ENCODE data around the gene RNF38.
A peak's percentile ranks its signal among the peaks of the same experiment; 100 is the strongest.
"Not testable (repeated sequence)": the region's sequence is repeated elsewhere in the genome, so short reads cannot be mapped to it uniquely, and the experiment has no call there.

The RNF38 gene

DNA sequence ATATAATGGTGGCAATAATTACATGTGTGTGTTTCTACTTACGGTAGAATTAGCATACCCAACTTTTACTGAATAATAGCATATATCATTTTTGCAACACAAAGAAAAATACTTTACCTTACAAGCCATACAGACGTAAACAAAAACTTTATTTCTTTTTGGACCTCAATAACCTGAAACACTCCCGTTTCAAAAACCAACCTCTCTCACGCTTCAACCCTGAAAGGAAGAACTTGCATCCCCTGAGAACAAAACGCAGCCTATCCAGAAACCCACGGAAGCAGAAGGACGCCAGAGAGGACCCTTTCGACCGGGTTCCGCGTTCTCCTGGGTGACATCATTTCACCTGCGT is at the start of gene RNF38:
Gene RNF38 (minus strand): TSS at position 290 of the 352 bp plus-strand sequence. CDS start 161 bp downstream, at position 129.
- no peak for DNase-seq

DNA sequence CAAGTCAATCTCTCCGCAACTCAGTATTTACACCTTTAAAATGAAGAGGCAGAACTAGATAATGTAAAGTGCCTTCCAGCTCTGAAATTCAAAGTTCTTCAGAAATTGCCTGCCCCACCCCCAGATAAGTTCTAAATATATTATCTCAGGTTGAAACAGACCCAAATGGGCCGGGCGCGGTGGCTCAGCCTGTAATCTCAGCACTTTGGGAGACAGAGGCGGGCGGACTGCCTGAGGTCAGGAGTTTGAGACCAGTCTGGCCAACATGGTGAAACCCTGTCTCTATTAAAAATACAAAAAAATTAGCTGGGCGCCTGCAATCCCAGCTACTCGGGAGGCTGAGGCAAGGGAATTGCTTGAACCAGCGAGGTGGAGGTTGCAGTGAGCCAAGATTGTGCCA is 48.5 kb upstream of the RNF38 start:
- not testable (repeated sequence) for DNase-seq

DNA sequence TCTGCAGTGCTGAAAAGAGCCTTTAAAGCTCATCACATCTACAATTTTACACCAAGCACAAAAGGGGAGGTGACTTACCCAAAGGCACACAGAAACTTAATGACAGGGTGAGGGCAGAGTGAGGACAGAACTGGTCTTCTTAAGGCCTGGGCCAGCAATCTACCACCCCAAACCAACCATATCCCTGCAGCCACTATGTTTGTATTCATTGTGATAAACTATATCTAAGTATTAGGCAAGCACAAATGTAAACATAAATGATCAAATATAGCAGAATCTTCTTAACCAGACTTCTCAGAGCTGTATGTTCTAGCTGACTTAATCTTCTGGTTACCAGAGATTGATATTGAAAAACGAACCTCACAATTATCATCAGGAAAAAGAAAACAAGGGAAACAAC is 47.9 kb upstream of the RNF38 start:
- DNase-seq, result no peak

DNA sequence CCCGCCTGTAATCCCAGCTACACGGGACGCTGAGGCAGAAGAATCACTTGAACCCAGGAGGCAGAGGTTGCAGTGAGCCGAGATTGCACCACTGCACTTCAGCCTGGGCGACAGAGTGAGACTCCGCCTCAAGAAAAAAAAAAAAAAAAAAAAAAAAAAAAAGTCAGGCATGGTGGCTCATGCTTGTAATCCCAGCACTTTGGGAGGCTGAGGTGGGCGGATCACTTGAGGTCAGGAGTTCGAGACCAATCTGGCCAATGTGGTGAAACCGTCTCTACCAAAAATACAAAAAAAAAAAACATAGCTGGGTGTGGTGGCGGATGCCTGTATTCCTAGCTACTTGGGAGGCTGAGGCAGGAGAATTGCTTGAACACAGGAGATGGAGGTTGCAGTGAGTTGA is 46.6 kb upstream of the RNF38 start:
- not testable (repeated sequence) for DNase-seq

DNA sequence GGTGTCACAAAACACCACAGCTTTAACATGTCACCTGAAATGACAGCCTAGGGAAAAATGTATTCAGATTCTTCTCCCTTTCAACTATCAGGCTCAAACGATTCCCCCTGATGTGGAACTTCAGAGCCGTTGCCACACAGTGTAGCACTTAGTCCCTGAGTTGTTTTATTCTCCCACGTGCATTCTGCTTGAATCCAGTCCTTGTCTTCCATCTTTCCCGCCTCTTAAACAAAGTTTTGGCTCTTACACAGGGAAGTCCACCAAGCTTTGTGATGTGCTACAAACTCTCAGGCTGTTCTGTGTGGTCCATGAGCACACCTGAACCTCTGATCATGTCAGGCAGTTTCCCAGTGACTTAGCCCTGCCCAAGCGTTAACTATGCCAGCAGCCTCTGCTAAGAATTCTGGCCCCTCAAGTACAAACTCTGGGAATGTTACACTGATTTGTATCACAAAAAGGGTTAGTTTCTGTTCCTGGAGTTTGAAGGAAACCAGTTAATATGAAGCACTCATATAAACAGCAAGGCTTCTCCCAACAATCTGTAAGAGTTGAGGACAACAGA is 45.8 kb upstream of the RNF38 start:
- no peak for DNase-seq

DNA sequence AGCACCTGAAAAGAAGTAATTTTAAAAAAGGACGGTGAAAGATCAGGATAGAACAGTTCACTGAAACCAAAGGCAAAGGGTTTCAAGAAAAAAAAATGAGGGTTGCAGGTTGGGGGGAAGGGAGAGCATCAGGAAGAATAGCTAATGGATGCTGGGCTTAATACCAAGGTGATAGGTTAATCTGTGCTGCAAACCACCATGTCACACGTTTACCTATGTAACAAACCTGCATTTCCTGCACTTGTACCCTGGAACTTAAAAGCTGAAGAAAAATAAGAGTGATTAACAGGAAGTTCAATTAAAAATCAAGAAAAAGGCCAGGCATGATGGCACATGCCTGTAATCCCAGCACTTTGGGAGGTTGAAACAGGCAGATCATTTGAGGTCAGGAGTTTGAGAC is 44.1 kb upstream of the RNF38 start:
- no peak for DNase-seq

DNA sequence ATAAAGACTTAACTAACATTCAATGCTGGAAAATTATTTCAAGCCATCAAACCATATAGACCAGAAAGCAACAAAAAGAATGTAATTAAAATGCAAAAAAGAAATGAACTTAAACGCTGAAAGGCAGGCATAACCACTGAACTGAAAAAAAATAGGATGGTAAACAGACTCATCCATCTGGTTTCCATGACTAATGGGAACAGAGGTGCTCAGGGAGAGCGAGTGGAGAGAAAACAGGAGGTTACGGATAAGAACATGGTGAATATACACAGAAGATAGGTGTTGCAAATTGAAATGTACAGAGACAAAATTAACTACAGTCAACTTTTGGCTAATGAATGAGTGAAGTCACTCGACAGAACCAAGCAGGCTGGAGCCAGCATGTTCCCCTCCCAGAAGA is 43.5 kb upstream of the RNF38 start:
- no peak for DNase-seq

DNA sequence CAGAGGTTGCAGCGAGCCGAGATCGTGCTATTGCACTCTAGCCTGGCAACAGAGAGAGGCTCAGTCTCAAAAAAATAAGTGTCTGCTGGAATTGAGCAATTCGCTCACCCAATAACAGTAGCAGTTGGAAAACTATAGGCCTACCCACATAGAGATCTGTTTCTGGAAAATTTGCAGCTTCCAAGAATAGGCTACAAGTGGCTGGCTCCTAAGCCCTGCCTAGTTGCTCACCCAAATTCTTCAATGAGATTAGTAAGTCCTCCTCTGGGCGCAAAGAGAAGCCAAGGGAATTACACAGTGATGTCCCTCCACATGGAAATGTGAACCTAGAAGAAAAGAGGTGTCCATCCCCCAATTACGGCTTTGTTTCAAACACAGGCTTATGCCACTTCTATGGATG is 42.6 kb upstream of the RNF38 start:
- no peak for DNase-seq

DNA sequence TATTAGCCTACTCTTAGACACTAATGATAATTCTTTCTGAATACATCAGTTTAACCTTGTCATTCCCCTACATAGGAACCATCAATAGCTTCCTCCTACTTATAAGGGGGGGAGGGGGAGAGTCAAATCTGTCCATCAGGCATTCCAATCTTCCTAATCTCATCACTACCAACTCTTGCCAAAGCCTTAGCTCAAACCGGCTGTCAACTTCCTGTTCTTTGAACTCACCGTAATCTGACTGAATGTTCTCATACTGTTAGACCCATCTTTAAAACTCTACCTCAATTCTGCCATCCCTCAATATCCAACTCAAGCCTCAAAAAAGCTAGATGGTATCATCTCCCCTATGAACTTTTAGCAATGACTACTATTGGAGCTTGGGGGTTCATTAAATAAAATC is 41.9 kb upstream of the RNF38 start:
- DNase-seq, result no peak

DNA sequence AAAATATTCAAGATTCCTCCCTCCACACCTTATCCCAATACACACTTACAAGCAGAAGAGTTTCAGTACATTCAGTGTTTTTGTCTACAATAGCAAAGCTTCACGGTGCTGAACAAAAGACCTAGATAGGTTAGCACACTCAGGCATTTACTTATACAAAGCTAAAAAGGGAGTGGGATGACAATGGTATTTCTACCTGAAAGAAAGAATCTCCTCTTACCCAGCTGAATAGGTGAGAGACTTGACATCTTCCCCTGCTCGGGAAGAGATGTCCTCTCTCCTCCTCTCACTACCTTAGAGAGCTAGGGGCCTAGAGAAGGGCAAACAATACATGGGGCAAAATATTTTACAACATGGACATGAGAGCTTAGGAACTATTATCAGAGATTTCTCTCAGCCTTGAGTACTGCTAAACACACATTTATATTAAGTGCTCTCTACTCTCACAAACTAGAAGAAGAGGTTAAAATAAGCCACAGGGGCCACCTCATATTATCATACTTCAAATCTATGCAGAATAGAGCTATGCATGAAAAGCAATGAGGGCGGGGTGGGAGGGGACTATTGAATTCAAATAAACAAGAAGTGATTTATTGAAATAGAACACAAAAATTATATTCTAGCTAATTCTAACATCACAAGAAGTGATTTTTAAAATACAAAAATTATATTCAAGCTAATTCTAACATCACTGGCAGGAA is 38.6 kb upstream of the RNF38 start:
- no peak for DNase-seq

DNA sequence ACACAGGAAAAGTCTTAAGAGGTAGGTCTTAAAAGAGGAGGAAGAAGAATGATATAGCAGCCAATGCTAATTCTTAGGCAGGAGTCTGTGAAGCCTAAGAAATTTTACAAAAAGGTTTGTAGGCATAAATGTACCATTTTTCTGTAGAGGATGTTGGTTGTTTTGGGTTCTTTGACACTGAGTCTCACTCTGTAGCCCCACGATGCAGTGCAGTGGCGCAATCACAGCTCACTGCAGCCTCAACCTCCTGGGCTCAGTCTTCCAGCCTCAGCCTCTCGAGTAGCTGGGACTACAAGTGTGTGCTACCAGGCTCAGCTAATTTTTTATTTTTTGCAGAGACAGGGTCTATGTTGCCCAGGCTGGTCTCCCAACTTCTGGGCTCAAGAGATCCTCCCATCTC is 37.7 kb upstream of the RNF38 start:
- no peak for DNase-seq

DNA sequence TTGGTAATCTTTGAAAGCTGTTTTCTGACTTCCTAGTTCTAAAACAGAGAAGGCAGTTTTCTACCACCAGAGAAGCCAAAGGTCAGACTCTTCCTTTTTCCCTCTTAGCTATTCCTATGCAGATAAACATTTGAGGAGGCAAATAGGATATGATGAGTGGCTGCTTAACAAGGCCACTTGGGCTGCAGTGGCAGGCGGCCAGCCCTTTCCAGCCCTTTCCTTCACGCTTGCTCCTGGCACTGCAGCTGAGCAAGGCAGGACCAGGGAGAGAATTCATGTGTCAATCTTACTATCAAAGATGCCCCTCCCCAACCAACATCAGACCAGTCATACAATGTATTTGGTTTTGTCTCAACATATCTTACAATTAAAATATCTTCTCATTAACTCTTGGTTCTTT is 36.8 kb upstream of the RNF38 start:
- DNase-seq, result no peak

DNA sequence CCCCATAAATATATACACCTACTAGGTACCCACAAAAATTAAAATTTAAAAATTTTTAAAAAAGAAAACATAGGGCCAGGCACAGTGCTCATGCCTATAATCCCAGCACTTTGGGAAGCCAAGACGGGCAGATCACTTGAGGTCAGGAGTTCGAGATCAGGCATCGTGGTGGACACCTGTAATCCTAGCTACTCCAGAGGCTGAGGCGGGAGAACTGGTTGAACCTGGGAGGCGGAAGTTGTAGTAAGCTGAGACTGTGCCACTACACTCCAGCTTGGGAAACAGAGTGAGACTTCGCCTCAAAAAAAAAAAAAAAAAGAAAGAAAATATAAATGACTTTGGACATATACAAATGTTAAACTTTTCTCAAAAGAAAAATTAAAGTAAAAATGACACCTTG is 33.3 kb upstream of the RNF38 start:
- no peak for DNase-seq

DNA sequence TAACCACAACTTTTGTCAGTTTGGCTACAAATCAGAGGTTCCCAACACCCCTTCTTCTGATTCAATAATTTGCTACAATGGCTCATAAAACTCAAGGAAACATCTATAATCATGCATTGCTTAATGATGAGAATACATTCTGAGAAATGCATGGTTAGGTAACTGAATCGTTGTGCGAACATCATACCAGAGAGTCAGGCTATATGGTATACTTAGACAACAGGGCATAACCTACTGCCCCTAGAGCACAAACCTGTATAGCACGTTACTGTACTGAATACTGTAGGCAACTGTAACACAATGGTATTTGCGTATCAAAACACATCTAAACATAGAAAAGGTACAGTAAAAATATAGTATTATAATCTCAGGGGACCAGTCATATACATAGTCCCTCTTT is 31.0 kb upstream of the RNF38 start:
- no peak for DNase-seq

DNA sequence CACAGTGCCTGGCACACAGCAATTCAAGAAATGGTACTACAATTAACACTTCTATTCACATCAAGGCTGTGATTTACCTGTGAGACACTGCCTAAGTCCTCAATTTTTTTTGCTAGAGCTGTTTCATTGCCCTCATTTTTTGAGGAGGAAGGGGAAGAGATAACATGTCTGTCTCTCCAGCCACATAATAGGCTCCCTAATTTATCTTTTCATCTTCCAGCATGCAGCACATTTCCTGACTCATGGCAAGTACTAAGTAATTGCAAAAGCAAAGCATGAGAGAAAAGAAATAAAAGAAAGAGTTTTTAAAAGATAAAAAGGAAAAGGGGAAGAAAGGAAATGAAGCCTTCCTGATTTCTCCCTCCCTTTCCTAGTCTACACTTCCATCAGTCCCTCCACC is 26.9 kb upstream of the RNF38 start:
- no peak for DNase-seq

DNA sequence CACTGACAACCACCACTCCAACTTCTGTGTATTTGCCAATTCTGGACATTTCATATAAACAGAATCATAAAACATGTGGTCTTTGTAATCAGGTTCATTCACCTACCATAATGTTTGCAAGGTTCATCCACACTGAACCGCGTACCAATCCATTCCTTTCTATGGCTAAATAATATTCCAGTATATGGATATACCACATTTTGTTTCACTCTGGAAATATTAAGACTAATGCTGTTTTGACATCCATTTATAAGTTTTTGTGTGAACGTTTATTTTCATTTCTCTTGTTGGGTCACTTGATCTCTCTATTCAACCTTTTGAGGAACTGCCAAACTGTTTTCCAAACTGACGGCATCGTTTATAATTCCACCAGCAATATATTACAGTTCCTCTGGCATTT is 26.3 kb upstream of the RNF38 start:
- DNase-seq, result no peak

DNA sequence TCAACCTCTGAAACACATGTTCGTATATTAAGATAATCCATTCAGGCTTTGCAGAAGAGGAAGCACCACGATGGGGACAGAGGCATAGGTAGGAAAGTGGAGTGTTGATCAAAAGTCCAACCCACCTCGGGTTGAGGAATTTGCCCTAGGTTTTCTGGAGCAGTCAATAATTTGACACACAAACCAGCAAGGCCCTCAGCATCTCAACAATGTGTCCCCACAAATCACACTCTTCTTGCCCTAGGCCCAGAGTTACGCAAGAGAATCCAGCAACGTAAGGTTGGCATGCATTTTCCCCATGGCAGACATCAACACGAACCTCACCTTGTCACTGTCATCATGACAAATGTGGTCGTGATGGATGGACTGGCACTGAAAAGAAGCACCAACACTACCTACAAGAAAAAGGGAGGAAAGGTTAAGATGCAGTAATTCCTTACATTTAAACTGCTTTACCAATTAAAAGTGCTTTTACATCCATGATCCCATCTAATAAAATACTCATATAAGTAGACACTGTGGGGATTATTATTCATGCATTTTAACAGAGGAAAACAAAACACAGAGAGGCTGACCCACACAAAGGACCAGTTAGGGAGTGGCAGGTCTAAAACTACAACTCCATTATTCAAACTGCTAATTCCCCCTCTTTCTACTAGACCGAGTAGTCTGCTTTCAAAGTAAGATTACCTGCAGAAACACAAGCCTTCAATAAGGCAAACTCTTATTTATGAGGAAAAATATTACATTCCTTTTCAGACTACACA is 24.4 kb upstream of the RNF38 start:
- no peak for DNase-seq

DNA sequence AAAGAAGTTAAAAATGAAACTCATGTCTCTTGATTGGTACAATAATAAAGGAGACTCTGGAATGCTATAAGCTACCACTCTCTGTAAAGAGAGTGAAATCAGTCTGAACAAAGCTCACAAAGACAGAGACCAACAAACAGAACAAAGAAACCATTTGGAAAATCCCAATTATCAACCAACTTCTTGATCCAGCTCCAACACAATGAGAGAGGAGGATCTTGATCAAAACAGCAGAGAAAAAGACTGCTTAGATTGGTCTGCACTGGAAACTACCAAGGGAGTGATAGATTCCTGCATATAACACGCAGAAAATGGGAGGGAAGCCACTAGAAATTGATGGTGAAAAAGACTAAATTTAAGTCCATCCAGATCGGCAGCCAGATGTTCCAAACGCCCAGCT is 23.1 kb upstream of the RNF38 start:
- no peak for DNase-seq

DNA sequence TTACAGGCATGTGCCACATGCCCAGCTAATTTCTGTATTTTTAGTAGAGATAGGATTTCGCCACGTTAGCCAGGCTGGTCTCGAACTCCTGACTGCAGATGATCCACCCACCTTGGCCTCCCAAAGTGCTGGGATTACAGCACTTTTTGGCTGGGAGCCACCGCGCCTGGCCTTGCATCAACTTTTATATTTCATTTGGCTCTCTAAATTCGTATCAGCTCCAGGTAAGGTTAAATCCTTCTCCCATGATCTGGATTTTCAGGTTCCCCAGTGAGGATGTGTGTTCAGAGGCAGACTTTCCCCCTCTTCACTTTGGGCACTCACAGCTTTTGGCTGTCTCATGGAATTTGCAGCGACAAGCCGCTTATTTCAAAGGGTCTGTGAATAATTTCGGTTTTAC is 16.8 kb upstream of the RNF38 start:
- no peak for DNase-seq

DNA sequence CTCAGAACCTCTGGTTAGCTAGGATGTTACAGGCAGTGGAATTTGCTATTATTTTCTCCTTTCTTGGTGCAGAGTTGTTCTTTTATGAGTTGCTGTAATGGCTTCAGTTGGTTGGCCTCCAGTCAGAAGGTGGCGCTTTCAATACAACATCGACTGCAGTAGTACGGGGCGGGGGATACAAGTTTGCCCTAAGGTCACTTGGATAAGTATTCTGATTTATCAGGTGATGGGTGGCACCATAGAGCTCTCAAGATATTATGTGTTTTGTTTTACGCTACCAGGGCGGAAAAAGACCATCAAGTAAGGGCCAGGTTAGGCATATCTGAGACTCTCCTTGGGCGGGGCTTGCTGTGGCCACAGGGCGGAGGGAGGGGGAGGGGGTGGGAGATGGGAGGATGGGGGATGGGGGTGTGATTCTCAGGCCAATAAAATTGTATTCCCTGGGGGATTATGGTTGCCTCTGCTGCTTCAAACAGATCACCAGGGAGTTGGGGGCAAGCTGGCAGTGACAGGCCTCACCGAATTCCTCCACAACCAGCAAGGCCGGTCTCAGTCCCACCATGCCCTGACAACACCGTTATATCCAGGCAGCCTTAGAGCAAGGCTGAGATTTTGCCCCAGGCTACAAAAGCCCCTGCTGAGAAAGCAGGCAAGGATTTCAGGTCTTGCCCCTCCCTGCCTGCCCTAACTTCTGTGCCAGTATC is 15.9 kb upstream of the RNF38 start:
- no peak for DNase-seq

DNA sequence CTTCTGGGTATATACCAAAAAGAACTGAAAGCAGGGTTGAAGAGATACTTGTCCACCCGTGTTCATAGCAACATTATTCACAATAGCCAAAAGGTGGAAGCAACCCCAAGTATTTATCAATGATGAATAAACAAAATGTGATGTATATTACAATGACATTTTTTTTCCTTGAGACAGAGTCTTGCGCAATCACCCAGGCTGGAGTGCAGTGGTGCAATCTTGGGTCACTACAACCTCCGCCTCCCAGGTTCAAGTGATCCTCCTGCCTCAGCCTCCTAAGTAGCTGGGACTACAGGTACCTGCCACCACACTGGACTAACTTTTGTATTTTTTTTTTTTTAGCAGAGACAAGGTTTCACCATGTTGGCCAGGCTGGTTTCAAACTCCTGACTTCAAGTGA is 11.3 kb upstream of the RNF38 start:
- not testable (repeated sequence) for DNase-seq

DNA sequence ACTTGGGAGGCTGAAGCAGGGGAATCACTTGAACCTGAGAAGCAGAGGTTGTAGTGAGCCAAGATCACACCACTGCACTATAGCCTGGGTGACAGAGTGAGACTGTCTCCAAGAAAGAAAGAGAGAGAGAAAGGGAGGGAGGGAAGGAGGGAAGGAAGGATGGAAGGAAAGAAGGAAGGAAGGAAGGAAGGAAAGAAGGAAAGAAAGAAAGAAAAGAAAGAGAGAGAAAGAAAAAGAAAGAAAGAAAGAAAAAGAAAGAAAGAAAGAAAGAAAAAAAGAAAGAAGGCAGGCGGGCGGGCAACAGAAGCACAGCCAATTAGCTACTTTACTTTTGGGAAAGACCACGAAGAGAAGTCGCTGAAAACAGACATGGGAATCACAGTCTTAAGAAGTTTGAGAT is 9.0 kb upstream of the RNF38 start:
- DNase-seq, result not testable (repeated sequence)

DNA sequence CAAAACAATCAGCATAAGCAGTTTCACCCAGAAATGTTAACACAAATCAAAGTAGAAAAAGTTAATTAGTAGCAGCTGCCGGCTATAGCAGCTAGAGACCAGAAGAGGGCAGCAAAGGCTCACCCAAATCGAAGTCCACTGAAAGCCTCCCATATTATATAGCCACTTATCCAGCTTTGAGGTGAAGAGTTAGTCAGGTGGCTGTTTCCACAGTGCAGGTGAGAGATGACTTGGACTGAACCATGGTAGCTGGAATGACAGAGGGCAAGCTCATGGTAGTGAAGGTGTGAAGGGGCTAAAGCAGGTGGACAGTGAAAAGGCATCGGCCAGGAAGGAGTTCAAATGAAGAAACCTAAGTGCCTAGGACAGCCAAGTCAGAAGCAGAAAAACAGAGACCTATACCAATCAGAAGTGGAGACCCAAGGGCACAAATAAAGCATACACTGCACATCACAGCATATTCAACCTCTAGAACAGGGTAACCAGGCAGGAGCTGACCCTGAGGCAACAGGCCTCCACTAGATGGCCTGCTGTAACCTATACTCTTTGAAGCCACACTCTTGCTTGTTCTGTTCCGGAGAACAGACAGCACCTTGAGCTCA is 7.2 kb upstream of the RNF38 start:
- peak; percentile 62 for DNase-seq
